NK-92 treated with Interleukin-12 subunit alpha and Interleukin-12 subunit beta, amount 100 ng/mL, for 24 hours (cell line): ENCODE data around the gene FOXP1.

Experiments
- DNase-seq: peaks from one replicate; lab custom pipeline; 2025; lab: John Stamatoyannopoulos, UW

FOXP1 gene

GRCh38 chr3:71504250-71505036 is 79.1 kb downstream of the FOXP1 start:
- no peak for DNase-seq

- no peak for DNase-seq
Observed at GRCh38 chr3:71503525-71504249, 79.8 kb downstream of the FOXP1 start.

- DNase-seq, result no peak
Observed at GRCh38 chr3:71502066-71502625, 81.4 kb downstream of the FOXP1 start.

GRCh38 chr3:71500696-71501095 is 82.8 kb downstream of the FOXP1 start:
- no peak for DNase-seq

GRCh38 chr3:71499227-71499876 is 84.2 kb downstream of the FOXP1 start:
- no peak for DNase-seq

GRCh38 chr3:71498543-71498942 is 85.0 kb downstream of the FOXP1 start:
- DNase-seq, result no peak

GRCh38 chr3:71497971-71498444 is 85.5 kb downstream of the FOXP1 start:
- DNase-seq, result no peak

GRCh38 chr3:71497367-71497897 is 86.1 kb downstream of the FOXP1 start:
- DNase-seq, result no peak

- DNase-seq, result no peak
Observed at GRCh38 chr3:71495708-71496472, 87.6 kb downstream of the FOXP1 start.

GRCh38 chr3:71494212-71494611 is 89.3 kb downstream of the FOXP1 start:
- DNase-seq, result no peak

- no peak for DNase-seq
Observed at GRCh38 chr3:71492974-71493771, 90.4 kb downstream of the FOXP1 start.

- no peak for DNase-seq
Observed at GRCh38 chr3:71492566-71492965, 91.0 kb downstream of the FOXP1 start.

- no peak for DNase-seq
Observed at GRCh38 chr3:71491154-71491752, 92.3 kb downstream of the FOXP1 start.

- no peak for DNase-seq
Observed at GRCh38 chr3:71490692-71491091, 92.8 kb downstream of the FOXP1 start.

GRCh38 chr3:71489315-71489761 is 94.2 kb downstream of the FOXP1 start:
- DNase-seq, result no peak

- no peak for DNase-seq
Observed at GRCh38 chr3:71488882-71489281, 94.6 kb downstream of the FOXP1 start.

- DNase-seq, result no peak
Observed at GRCh38 chr3:71488391-71488809, 95.1 kb downstream of the FOXP1 start.

- no peak for DNase-seq
Observed at GRCh38 chr3:71487418-71487817, 96.1 kb downstream of the FOXP1 start.

GRCh38 chr3:71486831-71487230 is 96.7 kb downstream of the FOXP1 start:
- no peak for DNase-seq

- no peak for DNase-seq
Observed at GRCh38 chr3:71485896-71486295, 97.6 kb downstream of the FOXP1 start.
